ENCODE results near the gene ADRA2C.

GRCh38 chr4:3760346-3760745, 5.8 kb upstream of the ADRA2C start:
- TF ChIP-seq, protein P1, sequence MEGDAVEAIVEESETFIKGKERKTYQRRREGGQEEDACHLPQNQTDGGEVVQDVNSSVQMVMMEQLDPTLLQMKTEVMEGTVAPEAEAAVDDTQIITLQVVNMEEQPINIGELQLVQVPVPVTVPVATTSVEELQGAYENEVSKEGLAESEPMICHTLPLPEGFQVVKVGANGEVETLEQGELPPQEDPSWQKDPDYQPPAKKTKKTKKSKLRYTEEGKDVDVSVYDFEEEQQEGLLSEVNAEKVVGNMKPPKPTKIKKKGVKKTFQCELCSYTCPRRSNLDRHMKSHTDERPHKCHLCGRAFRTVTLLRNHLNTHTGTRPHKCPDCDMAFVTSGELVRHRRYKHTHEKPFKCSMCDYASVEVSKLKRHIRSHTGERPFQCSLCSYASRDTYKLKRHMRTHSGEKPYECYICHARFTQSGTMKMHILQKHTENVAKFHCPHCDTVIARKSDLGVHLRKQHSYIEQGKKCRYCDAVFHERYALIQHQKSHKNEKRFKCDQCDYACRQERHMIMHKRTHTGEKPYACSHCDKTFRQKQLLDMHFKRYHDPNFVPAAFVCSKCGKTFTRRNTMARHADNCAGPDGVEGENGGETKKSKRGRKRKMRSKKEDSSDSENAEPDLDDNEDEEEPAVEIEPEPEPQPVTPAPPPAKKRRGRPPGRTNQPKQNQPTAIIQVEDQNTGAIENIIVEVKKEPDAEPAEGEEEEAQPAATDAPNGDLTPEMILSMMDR (IDR thresholded peaks at IDR 0.05): no peak
- TF ChIP-seq POLR2AphosphoS5 (IDR thresholded peaks at IDR 0.05) (no peak), POLR2A (IDR thresholded peaks at IDR 0.05) (no peak)
